ENCODE measurements around the gene SUN1. TPM values are rescaled to one million over a fixed set of nuclear protein-coding genes. Genes with fewer than 3 reads are reported as not detected.

Gene SUN1
- total and polyA plus RNA-seq, 2 donors (not counting 3 experiments of a cell fraction or from before 2014, with no cell fraction given) = 158 to 410 TPM

DNA sequence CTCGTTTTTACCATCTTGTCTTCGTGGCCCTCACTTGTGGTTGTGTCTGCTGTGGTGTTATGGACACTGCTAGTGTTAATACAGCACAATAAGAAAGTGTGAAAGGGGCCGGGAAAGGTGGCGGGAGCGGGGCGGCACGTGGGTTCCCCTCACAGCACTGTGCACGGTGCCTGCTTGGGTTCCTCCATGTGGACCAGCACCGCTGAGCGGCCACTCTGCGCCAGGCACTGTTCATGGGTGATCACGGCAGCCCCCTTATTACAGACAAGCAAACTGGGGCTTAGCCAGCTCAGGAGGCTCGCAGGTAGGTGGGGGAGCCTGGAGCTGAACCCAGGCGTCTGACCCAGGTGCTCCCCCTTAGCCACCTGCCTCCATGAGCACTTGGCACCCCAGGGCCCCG, 12.2 kb downstream of the SUN1 start:
- Histone ChIP-seq H3K79me2 (ENCODE audit: control insufficient read depth, insufficient read depth, low read length) (no peaks in the 10 kb centered on the region), H3K36me3 (ENCODE audit: control insufficient read depth in 2 of 2, extremely low read depth in 1 of 2, insufficient read depth in 2 of 2, low read length in 2 of 2) (peaks cover 5 to 35% of the 10 kb centered on the region in 2 experiments), H3K9me3 (replicated peaks; ENCODE audit: control insufficient read depth, insufficient read depth, low read length) (no peaks in the 10 kb centered on the region), H3K27me3 (ENCODE audit: control insufficient read depth in 2 of 2, insufficient read depth in 2 of 2, low read length in 2 of 2) (no peaks in the 10 kb centered on the region), H3K4me3 (replicated peaks in 1 of 3; ENCODE audit: insufficient read depth in 1 of 3, low read depth in 1 of 3, low read length in 3 of 3) (no peak overlapping the region), H3K4me1 (ENCODE audit: control insufficient read depth, extremely low read depth, insufficient read depth, low read length) (no peaks in the 10 kb centered on the region), H3K9me1 (replicated peaks; ENCODE audit: control insufficient read depth, extremely low read depth, insufficient read depth, low read length) (no peaks in the 10 kb centered on the region), H3K9ac (replicated peaks; ENCODE audit: extremely low read depth, insufficient read depth, low read length) (no peak overlapping the region), H4K20me1 (replicated peaks; ENCODE audit: control insufficient read depth, extremely low read depth, insufficient read depth, low read length) (no peaks in the 10 kb centered on the region), H3K4me2 (ENCODE audit: insufficient read depth, low read length) (no peak overlapping the region), H3K27ac (ENCODE audit: insufficient read depth, low read depth, low read length) (no peak overlapping the region), H2AFZ (ENCODE audit: low read depth, low read length) (no peak overlapping the region)
- CTCF ChIA-PET = interaction anchor here (3.0 kb wide), 1 partner anchor 8 kb away, joined by 17 read pairs; no protein-coding TSS in a partner anchor
- TF ChIP-seq POLR2A (IDR thresholded peaks at IDR 0.05; ENCODE audit: low read depth, low read length) = no peak
- TF ChIP-seq POLR2AphosphoS5 (IDR thresholded peaks at IDR 0.05; ENCODE audit: insufficient read depth, low read depth, low read length) = no peak
- TF ChIP-seq FOS (IDR thresholded peaks at IDR 0.05; ENCODE audit: borderline replicate concordance, insufficient read depth, low read length) = no peak
- TF ChIP-seq, protein P1, sequence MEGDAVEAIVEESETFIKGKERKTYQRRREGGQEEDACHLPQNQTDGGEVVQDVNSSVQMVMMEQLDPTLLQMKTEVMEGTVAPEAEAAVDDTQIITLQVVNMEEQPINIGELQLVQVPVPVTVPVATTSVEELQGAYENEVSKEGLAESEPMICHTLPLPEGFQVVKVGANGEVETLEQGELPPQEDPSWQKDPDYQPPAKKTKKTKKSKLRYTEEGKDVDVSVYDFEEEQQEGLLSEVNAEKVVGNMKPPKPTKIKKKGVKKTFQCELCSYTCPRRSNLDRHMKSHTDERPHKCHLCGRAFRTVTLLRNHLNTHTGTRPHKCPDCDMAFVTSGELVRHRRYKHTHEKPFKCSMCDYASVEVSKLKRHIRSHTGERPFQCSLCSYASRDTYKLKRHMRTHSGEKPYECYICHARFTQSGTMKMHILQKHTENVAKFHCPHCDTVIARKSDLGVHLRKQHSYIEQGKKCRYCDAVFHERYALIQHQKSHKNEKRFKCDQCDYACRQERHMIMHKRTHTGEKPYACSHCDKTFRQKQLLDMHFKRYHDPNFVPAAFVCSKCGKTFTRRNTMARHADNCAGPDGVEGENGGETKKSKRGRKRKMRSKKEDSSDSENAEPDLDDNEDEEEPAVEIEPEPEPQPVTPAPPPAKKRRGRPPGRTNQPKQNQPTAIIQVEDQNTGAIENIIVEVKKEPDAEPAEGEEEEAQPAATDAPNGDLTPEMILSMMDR (IDR thresholded peaks at IDR 0.05; ENCODE audit: extremely low read depth in 1 of 2, insufficient read depth in 1 of 2, low read depth in 1 of 2, low read length in 2 of 2) = no peak
- TF ChIP-seq MYC (IDR thresholded peaks at IDR 0.05; ENCODE audit: low read depth, low read length) = no peak
- no peak for TF ChIP-seq EZH2 (IDR thresholded peaks at IDR 0.05; ENCODE audit: borderline replicate concordance, low read depth, low read length, severe bottlenecking)
- TF ChIP-seq, protein P2, sequence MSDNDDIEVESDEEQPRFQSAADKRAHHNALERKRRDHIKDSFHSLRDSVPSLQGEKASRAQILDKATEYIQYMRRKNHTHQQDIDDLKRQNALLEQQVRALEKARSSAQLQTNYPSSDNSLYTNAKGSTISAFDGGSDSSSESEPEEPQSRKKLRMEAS (IDR thresholded peaks at IDR 0.05; ENCODE audit: insufficient read depth, insufficient read length) = no peak
- no peak for TF ChIP-seq GATA2 (IDR thresholded peaks at IDR 0.05; ENCODE audit: insufficient read depth, insufficient read length, low read depth, low read length)
- TF ChIP-seq JUN (IDR thresholded peaks at IDR 0.05; ENCODE audit: borderline replicate concordance, insufficient read depth, insufficient read length, low read depth) = no peak
- intact Hi-C loops (cut with micrococcal nuclease) = no loop called here
- dilution Hi-C loops (cut with MboI; ENCODE audit: extremely low pct_ligation_motif_present, low sequenced_read_pairs) = no loop called here
- POLR2A ChIA-PET = no interaction called here
- DNase-seq (ENCODE audit: low read depth, low spot score) (no peak), FAIRE-seq (no peak)
- no TSS peak for BruUV-seq (replicated peaks)

Measured in endothelial cell of umbilical vein (primary cell).